HG02759 (cell line): ENCODE measurements around the gene LEFTY1.

Source experiments
- ATAC-seq: cut with Tn5 transposase; IDR thresholded peaks from one replicate; pipeline ENCODE4 v1.9.1; 2021; ENCODE audit warnings: mild to moderate bottlenecking, moderate library complexity; ENCODE audit not compliant: unreplicated experiment

Gene LEFTY1

DNA sequence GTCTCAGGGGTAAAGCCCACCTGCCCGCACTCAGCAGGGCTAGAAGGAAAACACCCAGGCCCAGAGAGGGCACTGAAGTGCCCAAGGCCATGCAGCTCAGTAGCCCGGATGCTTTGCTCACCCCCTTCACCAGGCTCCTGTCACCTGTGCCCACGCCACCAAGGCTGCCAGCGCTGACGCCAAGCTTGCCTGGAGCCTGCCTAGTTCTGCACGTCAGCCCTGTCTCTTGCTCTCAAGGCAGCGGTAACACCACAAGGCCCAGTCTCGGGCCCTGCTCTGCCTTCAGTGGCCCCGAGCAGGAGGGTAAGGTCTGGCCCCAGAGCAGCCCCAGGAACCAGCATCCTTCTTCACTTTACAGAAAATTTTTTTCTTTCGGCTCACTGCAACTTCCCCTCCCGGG is 14.5 kb downstream of the LEFTY1 start:
- no peak for ATAC-seq

DNA sequence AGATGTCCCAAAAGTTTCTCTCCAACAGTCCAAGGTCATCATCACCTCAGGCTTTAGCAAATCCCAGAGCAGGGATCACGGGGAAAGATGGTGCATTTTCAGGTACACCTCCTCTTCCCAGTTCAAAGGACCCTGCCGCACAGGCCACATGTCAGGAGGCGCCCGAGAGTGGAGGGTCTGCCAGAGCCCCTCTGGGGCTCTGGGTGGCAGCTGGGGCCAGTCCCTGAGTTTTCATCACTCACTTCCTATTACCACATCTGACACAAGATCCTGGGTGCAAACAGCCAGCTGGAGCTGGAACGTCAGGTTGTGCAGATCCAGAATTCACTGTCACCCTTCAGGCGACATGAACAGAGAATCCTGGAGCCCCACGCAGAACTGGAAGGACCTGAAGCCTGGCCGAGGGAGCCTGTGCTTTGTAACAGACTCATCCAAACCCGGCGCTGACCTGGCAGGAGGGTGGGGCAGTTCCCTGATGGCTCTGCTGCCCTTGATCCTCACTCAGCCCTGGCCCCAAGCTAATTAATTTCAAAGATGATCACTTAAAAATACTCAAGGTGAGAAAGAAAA is 15.6 kb downstream of the LEFTY1 start:
- no peak for ATAC-seq

DNA sequence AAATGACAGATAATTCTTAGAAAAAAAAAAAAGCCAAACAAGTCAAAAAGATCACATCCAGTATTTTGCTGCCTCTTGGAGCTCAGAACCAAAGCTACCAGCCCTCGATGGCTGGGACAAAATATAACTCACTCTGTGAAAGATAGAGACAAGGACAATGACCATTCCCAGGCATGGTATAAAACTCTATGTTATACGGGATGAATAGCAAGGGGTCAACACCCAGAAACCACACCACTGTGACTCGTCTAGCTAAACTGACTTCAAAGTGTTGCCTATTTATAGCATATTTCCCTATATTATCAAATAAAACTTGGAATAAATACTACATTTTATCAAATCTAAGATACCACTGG is 16.9 kb downstream of the LEFTY1 start:
- ATAC-seq, result no peak

DNA sequence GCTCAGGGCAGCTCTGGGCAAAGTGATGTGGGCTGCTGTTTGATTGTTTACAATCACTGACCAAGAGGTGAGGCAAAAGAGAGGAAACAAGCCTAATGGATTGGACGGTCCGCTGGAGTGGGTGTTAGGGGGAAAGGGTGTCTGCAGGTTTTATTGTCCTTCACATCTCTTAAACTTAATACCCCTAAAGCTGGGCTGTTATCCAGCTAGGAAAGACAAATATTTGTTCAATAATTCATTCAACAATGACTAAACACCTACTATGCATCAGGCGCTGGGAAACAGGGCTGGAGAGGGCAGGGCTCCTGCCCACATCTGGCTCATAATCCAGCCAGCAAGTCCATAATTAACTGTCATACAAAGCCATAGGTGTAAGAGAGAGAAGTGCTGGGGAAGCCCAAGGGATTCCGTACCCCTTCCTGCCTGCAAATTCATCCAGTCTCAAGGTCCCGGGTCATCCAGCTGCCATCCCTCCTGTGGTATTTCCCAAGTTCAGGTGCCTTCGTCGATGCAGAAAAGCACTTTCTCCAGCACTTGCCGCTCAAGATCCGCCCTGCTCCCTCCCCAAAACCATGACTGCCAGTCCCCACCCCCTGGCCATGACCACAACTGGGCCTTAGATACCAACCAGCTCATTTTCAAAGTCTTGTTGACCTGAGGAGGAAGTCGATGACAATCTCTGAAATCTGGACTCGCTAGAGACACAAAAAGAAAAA is 17.4 kb downstream of the LEFTY1 start:
- no peak for ATAC-seq

DNA sequence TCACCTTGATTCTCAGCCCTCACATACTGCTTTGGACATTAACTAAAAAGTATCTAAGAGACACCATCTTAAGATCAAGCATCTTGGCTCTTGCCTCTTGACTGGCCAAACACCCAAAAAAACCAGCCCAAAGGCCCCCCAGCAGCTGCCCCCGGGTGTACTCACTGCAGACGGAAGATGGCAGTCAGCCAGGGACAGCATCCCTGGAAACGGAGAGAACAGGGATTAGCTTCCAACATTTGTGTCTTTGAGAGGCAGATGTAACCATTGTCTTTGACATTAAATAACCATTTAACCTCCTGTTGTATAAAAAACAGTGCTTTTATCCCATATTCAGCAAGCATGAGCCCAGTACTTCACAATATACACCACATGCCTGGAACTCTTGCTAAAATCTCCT is 18.0 kb downstream of the LEFTY1 start:
- ATAC-seq, result no peak

DNA sequence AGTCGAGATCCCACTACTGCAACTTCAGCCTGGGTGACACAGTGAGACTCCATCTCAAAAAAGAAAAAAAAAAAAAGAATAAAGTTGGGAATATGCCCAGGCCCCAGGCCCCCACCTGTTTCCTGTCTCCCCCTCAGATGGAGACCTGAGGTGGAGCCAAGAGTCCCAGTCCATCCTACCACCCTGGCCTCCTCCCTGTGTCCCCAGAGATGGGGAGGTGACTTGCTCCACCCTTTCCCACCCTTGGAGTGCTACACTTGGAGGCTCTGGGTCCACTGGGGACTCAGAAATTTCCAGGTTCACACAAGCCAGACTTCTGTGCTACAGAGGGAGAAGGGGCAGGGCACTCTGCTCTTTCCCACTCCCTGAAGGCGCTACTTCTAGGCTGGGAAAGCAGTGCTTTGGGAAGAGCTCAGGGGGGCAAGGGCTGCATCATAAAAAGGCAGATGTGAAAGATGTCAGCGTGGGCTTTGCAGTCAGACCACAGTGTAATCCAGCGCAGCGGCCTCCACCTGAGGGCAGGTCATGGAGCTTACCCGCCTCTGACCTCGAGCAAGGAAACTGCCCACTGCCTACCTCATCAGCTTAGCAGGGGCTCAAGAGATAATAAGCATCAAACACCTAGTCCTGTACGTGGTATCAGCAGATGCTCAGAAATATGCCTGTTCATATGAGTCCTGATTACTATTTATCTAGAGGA is 20.2 kb downstream of the LEFTY1 start:
- no peak for ATAC-seq

DNA sequence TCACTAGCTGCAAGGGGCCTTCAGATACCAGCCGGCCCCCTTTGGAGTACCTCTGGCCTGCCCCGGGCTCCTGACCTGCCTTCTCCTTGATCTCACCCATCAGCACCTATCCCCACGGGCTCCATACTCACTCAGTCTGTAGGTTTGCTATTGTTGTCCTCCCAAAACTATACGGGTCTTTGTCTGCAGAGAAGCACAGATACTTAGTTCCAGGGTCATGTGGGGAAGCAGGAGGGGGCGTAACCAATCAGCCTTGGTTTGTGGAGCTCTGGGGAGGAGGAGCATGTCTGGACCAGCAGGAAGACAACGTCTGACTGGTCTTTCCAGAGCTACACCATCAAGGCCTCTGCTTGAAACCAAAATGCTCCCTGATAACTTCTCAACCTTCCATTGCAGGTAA is 22.0 kb downstream of the LEFTY1 start:
- no peak for ATAC-seq

DNA sequence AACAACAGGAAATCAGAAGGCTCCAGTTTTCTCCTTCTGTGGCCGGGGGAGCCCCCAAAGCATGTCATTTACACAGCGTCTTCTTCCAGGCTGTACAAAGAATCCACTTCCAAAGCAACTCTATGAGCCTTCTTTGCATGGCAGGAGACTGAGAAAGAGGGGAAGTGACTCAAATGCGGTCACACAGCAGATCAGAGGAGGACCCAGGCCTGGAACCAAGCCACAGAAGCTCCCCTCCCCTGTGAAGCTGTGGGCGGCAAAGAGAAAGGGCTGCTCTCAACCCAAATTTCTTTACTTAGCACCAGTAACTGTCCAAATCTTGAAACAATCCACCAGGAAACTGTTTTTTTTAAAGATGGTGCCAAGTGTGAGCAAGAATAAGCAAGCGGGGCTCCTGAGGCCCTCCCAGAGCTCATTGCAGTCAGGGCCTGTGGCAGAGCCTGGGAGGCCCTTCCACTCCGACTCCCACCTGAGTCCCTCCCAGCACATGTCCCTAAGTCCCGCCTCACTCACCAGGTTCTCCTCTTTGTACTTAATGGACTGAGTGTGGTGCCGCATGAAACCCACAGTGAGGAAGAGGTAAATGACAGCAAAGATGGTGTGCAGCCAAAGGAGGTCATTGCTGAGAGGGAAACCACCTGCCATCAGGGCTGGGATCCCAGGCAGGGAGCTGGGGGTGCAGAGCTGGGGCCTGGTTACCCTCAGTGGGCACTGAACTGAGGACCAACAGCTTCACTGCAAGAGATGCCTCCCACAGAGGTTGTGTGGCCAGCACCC is 22.7 kb downstream of the LEFTY1 start:
- ATAC-seq, result peak; percentile 73

DNA sequence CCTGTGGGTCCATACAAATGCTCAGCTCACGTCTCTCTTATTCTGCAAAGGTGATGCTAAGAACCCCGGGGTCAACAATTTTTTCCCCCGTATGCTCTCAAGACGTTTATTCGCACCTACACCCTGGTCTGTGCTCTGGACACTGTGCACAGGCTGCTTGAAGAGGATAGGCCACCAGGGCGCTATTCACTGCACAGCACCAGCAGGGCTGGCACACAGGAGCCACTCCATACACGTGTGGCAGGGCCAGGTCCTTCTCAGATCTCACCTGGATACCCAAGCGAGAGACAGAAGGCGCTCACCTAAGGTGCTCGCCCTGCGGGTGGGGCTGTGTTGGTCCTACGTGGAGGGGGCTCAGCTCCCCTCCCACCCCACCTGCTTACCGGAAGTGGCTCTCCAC is 23.4 kb downstream of the LEFTY1 start:
- ATAC-seq, result peak; percentile 7

DNA sequence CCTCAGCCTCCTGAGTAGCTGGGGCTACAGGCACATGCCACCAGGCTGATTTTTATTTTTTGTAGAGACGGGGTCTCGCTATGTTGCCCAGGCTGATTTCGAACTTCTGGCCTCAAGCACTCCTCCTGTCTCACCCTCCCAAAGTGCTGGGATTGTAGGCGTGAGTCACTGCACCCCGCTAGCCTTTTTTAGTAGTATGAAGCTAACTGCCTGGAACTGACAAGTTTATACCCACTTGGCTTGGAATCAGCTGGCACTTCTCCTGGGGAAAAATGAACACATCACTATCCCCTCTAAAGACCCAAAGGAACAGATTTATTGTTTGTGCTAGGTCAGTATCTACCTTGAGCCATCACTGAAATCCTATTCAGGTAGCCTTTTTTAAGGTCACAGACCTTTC is 25.8 kb downstream of the LEFTY1 start:
- ATAC-seq, result no peak

DNA sequence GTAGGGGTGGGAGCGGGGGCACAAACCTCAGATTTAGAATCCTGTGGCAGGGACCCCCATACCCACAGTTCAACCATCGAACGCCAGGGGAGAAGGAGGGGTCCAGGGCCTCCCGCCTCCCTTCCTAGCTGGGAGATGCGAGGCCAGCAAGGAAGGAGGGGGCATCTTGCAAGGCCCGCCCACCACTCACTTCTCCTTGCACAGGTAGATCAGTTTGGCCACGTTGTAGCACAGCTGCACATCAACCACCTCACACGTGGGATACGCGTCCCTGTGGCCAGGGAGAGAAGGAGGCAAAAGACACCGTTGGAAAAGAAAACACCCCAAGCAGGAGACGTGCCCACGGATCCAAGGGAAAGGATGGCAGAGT is 26.4 kb downstream of the LEFTY1 start:
- ATAC-seq, result no peak

DNA sequence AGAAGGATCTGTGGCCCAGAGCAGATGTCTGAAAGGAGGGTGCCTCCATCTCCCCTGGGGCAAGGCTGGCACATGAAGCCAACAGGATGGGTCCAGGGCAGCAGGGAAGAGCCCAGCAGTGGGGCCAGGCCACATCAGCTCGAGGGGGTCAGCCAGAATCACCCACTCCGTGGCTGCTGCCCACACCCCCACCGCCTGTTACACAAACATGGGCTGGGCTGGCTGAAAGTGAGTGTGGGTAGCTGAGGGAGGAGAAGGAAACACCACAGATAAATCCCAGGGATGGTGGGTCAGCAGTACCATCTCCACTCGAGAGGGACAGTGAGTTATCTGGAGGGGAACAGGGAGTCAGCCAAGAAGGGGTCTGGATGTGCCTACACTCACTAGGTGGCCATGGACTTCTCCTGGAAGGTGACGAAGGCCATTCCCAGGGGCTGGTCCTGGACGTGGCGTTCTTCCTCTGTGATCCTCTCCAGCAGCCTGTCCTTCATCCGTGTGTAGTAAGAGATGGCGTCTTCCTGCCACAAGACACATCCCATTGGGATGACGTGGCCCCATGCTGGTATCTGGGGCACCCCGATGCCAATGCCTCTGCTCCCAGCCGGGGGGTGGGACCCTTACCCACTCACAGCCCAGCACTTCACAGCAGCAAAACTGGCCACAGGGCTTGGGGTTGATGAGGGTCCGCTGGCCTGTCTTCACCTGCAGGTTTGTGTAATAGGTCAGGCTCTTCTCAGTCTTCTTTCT is 26.9 kb downstream of the LEFTY1 start:
- ATAC-seq, result no peak

DNA sequence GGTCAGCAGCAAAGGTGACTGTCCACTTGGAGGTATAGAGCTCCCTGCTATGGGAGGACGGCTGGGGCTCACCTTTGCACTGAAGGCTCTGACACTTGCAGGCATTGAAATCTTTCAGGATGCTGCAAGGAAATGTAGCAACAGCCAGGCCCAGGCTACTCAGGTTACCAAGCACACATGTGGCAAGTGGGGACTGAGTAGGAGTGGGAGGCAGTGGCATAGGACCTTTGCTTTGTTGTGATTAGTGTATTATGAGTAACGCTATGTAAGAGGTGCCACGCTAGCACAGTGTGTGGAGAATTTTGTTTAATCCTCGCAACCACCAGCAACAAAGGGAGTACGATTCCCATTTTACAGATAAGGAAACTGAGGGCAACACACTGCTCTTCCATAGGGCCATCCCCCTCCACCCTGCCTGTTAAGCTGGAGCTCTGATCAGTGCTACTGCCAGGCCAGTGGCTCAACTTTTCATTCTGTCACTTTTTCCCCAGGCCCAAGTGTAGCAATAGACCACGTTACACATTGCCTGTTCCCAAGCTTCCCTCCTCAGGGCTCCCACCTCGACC is 28.0 kb downstream of the LEFTY1 start:
- no peak for ATAC-seq

DNA sequence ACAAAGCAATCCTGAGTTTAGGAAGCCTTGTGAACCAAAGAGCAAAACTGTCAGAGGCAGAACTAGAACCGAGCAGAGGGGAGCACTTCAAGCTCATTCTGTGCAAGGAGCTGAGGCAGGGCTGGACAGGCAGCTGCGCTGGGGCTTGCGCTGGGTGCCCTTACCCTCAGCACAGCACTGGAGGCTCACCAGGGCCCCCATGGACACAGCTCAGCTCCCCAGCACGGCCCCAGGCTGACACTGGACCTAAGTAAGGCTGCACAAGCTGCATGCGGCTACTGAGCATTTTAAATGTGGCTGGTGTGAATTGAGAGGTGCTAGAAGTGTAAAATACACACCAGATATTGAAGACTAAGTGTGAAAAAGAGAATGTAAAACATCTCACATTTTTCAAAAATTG is 28.8 kb downstream of the LEFTY1 start:
- no peak for ATAC-seq

DNA sequence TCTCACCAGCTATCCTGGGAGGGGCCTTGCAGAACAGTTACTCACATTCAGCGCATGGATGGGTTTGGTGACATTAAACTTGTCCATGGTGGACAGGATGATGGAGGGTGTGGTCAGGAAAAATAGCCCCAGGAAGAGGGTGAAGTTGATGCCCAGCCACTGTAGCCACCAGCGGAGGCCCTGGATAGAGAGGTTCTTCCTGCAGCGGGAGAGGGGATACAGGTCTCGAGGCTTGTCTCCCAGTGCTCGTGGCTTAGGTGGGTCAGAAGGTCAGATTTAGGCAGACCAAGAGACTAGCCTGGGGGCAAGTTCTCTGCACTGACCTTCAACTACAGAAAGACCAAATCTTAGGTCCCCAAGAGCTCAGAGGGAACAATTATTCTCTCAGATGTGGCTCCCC is 29.8 kb downstream of the LEFTY1 start:
- ATAC-seq, result no peak

DNA sequence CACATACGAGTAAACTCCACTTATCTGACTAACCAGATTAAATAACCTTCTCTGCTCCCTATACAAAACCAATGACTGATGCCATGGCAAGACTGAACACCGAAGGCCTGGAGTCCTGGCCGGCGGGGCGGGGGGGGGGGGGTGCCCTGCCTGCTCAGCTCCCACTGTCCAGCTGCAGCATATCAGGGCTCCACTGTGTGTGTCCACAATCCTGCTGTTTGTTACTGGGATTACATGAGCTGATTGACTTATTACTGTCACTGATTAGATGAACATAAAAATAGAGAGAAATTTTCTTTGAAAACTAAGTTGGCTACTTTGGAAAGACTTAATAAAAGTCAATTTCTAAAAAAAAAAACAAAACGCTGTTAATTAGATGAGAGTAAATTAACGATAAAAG is 31.7 kb downstream of the LEFTY1 start:
- no peak for ATAC-seq

DNA sequence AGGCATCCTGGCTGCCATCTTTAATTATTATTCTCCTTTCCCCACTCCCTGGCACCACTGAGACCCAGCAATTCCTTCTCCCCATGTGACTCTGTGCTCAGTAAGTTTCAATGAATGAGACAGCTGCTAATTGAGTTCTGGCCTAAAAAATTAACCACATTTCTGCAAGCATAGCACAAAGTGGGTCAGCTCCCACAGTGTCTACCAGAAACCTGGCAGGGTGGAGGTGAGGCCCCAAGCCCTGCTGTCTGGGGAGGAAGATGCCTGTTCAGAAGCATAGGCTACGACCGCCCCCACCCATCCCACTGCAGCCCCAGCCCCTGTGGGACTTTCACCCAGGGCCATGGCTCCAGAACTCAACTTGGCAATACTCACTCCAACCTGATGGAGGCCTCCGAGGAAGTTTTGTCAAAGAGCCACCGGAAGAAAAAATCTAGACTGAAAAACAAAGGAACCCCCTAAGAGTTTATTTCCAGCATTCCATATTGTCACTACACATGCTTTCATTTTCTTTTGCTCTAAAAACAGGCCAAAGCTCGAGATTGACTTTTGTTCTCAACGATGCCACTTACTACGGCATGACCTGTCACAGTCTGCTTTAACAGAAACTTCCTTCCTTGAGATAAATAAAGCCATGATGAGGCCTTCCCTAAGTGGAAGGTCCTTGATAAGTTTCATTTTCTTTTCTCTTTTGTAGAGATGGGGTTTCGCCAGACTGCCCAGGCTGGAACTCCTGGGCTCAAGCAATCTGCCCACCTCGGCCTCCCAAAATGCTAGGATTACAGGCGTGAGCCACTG is 33.2 kb downstream of the LEFTY1 start:
- ATAC-seq, result no peak

DNA sequence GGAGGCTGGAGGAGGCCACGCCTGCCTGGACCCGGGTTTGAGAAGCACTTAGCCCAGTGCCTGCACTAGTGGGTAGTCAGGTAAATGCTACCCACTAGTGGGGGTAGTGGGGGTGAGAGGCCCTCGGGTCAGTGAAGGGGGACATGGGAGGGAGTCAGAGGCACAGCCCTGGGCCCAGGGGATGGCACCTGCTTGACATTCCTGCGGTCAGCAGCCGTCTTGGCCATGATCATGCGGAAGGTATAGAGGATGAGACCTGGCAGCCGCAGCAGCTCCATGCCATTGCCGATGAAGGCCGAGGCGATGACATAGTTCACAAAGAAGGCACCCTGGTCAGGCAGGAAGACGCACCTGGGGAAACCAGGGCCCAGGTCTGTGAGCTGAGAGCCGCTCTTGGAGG is 35.5 kb downstream of the LEFTY1 start:
- ATAC-seq, result no peak

DNA sequence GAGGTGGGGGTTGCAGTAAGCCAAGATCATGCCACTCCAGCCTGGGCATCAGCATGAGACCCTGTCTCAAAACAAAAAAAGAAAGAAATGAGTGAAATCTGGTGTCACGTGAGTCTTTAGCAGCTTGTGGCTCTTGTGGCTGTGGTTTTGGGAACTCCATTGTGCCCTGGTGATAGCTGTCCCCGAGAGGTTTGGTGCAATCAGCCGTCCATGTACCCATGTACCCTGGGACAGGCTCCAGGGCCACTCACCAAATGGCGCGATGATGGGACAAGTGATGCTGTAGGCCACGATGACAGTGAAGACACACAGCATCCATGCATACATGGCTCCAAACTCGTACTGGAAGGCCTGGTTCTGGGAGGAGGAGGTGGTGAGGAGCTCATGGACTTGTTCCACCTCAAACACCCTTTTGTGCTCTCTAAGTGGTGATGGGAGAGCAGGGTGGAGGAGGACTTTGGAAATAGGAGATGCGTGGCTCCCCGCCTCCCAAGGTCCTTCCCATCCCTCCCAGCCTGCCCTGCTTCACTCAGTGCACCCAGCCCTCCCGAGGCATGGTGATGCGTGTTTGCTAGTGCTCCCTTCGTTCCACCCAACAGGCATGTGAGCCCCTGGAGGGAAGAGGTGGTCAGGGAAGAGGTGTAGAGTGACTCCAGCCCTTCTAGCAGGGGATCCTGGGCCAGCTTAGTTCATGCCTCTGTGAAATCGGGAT is 36.4 kb downstream of the LEFTY1 start:
- ATAC-seq, result no peak
